AG08395 (cell line): ENCODE measurements around the gene KCNB1.

Experiments
- DNase-seq: peaks from one replicate; pipeline ENCODE4 v3.0.0; 2012; ENCODE audit warnings: mixed read lengths, low spot score

KCNB1 gene

DNA sequence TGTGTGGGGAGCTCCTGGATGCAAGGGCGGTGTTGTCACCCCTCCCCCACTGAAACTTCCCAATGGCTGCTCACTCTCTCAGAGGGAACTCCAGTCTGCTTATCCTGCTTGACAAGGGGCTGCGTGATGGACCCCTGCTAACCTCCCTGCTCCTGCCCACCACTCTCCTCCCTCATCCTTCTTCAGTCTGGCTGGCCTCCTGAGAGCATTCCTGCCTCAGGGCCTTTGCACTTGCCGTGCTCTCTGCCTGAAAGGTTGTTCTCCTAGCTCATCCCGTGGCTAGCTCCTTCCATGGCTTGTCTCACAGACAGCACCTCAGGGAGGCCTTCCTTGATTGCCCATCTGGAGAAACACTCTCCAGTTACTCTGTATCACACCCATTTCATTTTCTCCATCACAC, 130.7 kb downstream of the KCNB1 start:
- DNase-seq: no peak

- DNase-seq: peak; percentile 37
These were observed 132.7 kb downstream of the KCNB1 start for GRCh38 chr20:49349694-49350252.

GRCh38 chr20:49349078-49349477, 133.4 kb downstream of the KCNB1 start:
- DNase-seq: no peak

GRCh38 chr20:49348563-49348962, 133.9 kb downstream of the KCNB1 start:
- no peak for DNase-seq

GRCh38 chr20:49347156-49347555, 135.3 kb downstream of the KCNB1 start:
- DNase-seq: no peak

GRCh38 chr20:49346682-49347081, 135.8 kb downstream of the KCNB1 start:
- DNase-seq: no peak

- peak; percentile 90 for DNase-seq
These were observed 136.9 kb downstream of the KCNB1 start for GRCh38 chr20:49345524-49345923.

GRCh38 chr20:49344975-49345374, 137.5 kb downstream of the KCNB1 start:
- DNase-seq: peak; percentile 97

DNA sequence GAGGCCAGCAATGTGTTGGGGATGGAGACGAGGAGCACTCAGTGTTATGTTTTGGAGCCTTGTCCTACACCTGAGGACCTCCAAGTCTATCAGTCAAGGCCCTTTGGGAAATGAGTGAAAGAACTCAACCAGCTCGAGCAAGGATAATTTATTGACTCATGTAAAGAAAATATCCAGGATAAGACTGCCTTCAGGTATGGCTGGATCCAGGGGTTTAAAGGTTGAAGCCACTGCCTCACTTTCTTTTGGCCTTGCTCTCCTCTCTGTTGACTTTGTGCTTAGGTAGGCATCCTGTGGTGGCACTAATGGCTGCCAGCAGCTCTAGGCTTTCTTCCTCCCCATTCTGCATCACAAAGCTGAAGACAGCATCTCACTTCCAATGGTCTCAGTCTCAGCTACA, 138.3 kb downstream of the KCNB1 start:
- no peak for DNase-seq

GRCh38 chr20:49343246-49343645, 139.2 kb downstream of the KCNB1 start:
- DNase-seq: no peak

DNA sequence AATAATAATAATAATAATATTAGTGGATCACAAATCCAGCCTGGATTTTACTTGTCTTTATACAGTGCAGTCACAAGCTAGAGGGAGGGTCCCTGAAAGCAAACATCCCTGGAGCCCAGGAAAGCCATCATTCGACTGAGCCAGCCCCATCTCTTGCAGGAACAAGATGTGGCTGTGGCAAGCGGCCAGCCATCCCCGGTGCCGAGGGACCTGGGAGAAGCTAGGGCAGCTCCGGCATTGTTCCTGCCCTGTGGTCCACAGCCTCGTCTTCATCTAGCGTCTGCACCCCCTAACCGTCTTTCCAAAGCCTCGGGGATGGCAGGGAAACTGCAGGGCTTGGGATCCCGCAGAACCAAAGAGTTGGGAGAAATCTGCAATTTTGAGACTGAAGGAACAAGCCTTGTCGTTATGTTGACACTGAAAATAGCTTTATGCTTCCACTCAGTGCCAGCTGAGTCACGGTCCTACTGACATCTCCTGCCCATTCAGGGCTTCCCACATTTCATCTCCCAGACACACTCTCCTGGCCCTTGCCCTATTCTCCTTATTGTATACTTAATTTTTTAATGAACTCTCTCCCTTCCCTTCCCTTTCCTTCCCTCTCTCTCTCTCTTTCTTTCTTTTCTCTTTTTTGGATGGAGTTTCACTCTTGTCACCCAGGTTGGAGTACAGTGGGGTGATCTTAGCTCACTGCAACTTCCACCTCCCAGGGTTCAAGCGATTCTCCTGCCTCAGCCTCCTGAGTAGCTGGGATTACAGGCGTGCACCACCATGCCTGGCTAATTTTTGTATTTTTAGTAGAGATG, 142.1 kb downstream of the KCNB1 start:
- peak; percentile 71 for DNase-seq

DNA sequence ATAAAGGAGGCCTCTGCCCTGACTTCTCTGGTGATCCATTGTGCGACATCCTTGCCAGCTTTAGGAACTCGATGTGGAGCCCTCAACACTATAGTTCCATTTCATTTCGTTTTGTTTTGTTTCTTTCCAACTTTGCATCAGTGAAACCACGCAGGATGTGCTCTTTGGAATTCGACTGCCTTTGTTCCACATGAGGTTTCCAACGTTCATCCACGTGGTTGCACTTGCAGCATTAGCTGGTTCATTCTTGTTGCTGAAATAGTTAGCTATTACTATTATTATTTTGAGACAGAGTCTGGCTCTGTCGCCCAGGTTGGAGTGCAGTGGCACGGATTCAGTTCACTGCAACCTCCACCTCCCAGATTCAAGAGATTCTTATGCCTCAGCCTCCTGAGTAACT, 143.3 kb downstream of the KCNB1 start:
- no peak for DNase-seq

DNA sequence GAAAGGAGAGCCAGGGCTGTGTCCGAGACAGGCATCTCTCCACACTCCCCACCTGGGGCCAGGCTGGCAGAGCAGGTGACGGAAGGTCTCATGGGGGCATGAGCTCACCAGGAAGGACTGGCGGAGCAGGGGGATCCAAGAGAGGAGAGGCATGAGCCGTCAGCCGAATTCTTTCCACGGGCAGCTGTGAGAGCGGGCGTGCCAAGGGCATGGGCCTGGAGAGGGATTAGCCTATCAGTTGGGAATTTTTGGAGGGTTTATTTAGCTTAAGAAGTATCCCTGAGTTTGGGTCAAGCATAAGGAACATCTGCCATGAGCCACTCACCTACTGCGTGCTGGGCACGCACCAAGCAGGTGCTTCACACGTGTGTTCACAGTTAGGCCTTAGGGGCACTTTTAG, 144.4 kb downstream of the KCNB1 start:
- DNase-seq: no peak

DNA sequence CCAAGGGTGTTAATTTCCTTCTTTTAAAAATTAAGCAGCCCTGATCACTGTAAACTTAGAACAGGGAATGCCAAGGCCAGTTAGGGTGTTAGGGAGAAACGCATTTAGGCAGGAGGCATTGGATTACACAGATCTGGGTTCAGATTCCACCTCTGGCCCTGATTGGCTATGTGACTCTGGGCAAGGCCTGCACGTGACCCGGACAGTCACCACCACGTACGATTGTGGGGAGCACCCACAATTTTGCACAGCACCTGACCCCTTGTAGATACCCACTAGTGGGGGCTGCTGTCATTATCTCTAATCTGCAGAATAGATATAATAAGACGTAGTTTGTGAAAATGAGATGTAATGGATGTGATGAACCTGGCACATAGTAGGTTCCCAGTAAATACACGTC, 145.1 kb downstream of the KCNB1 start:
- no peak for DNase-seq

- DNase-seq: no peak
These were observed 145.7 kb downstream of the KCNB1 start for GRCh38 chr20:49336786-49337185.

DNA sequence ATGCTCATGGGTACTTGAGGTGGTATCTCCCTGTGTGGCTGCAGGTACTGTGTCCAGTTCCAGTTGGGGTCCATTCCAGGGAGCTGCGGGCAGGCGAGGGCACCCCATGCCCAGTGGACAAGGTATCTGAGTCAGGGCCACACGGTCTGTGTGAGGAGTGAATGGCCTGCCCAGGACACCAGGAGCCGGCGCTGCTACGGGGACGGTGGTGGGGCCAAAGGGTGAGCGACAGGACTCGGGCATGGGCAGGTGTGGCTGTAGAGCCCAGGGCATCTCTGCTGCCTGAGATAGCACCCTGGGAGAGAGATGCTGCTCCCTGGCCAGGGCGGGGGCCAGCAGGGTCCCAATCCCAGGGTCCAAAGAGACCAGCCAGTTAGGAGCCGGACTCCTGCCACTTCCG, 147.0 kb downstream of the KCNB1 start:
- DNase-seq: no peak

GRCh38 chr20:49330701-49331615, 151.5 kb downstream of the KCNB1 start:
- DNase-seq: no peak

DNA sequence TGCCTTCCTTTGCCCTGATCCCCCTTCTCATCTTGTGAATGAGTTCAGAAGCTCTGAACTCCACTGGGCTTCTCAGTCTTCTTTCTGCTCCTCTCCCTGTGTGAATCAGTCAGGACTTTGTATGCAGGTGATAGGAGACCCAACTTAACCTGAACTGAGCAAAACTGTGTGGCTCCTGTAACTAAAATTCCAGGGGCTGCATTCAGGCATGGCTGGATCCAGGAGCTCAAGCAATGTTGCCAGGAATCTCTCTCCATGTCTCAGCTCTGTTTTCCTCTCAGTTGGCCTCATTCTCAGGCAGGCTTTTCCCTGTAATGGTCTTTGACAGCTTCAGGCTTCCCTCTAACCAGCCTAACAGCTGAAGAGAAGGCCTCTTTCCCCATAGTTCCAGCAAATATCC, 153.7 kb downstream of the KCNB1 start:
- no peak for DNase-seq

DNA sequence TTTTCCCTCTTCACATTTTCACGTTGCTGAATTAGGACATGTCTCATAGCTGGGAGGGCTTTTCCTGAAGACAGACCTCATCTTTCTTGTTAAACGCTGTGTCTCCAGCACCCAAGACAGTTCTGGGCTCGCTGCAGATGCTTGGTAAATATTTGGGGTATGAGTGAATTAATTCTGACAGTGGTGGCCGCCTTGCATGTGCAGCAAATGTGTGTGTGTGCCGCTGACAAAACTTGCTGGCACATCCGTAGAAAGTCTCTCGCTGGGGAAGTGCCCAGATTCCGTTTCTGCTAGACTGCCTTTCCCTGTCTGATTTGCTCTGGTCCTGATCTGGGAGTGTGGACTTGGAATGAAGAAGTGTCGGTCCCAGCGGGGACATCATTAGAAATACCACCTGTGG, 156.4 kb downstream of the KCNB1 start:
- peak; percentile 80 for DNase-seq

DNA sequence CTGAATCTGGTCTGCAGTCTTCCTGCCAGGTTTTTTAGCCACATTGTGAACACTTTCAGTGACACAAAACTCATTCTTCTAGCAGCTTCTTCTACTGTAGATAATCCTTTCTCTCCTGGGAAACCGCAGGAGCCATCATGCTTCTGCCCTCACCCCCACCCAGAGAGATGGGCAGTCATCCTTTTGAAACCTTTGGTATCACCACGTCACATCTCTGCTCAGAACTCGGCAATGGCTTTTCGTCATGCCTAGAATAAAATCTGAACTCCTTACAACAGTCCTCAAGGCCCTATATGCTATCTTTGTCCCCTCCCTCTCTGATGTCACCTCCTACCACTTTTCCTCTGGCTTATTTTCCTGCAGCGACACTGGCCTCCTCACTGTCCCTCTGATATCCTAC, 158.2 kb downstream of the KCNB1 start:
- DNase-seq: no peak

- peak; percentile 80 for DNase-seq
These were observed 158.7 kb downstream of the KCNB1 start for GRCh38 chr20:49323622-49324238.

DNA sequence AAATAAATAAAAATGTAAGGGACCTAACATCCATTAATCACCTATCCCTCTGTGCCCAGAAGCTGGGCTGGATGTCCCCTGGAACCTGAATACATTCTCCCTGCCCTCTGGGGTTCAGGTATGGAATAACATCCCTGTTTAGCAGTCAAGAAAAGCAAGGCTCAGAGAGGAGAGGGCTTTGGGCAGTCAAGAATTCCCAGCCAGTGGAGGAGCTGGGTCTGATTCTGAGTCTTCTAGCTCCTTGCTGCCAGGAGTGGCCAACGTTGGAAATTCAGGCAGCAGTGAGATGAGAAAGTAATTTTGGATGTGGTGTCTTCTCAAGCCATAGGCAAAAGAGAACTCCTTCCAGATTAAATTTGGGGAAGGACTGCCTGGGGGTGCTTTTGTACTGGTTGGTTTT, 162.0 kb downstream of the KCNB1 start:
- peak; percentile 55 for DNase-seq
